ENCODE results near the gene CD200R1. TPM values are rescaled to one million over a fixed set of nuclear protein-coding genes. Genes with fewer than 3 reads are reported as not detected.

Gene CD200R1
- total and polyA plus RNA-seq, 9 of the 15 experiments (the other 6 are each of a cell fraction or from before 2014, with no cell fraction given) = 0.04 to 0.23 (median 0.09) TPM; not detected in 5

Other genes starting within 250 kb of the CD200R1 start
- gene CD200R1L, start 128.2 kb downstream of the CD200R1 start, total RNA-seq (2014; rRNA removed) = not detected in 2 replicates
- not detected in 2 replicates for gene CD200R1L, start 128.2 kb downstream of the CD200R1 start, total RNA-seq (2014; rRNA removed; fragmentation: Illumina TruSeq; extraction: Trizol)
- gene CD200R1L, start 128.2 kb downstream of the CD200R1 start, total RNA-seq (2015; rRNA removed; fragmentation: Illumina TruSeq; extraction: Trizol) = not detected in 2 replicates
- gene CD200R1L, start 128.2 kb downstream of the CD200R1 start, total RNA-seq (2021) = not detected in 2 replicates
- gene CD200R1L, start 128.2 kb downstream of the CD200R1 start, polyA plus RNA-seq (2011; rRNA removed) = not detected in 2 replicates
- not detected in 2 replicates for gene CD200R1L, start 128.2 kb downstream of the CD200R1 start, polyA plus RNA-seq (2014; fragmentation: Illumina TruSeq; extraction: Trizol)
- not detected for gene CD200R1L, start 128.2 kb downstream of the CD200R1 start, polyA plus RNA-seq (2014; fragmentation: Nextera tagmentation; extraction: Ambion mirVana)
- gene CD200R1L, start 128.2 kb downstream of the CD200R1 start, polyA plus RNA-seq (2014; rRNA removed) = not detected in 2 replicates
- gene GTPBP8, start 15.9 kb upstream of the CD200R1 start, total RNA-seq (2014; rRNA removed) = 26.5 and 30.7 TPM in 2 replicates
- gene GTPBP8, start 15.9 kb upstream of the CD200R1 start, total RNA-seq (2014; rRNA removed; fragmentation: Illumina TruSeq; extraction: Trizol) = 17.7 and 18.4 TPM in 2 replicates
- 18.8 and 20.8 TPM in 2 replicates for gene GTPBP8, start 15.9 kb upstream of the CD200R1 start, total RNA-seq (2015; rRNA removed; fragmentation: Illumina TruSeq; extraction: Trizol)
- 20.7 and 21.1 TPM in 2 replicates for gene GTPBP8, start 15.9 kb upstream of the CD200R1 start, total RNA-seq (2021)
- gene GTPBP8, start 15.9 kb upstream of the CD200R1 start, polyA plus RNA-seq (2011; rRNA removed) = 13.7 and 14.0 TPM in 2 replicates
- 17.0 and 18.8 TPM in 2 replicates for gene GTPBP8, start 15.9 kb upstream of the CD200R1 start, polyA plus RNA-seq (2014; fragmentation: Illumina TruSeq; extraction: Trizol)
- gene GTPBP8, start 15.9 kb upstream of the CD200R1 start, polyA plus RNA-seq (2014; fragmentation: Nextera tagmentation; extraction: Ambion mirVana) = 10 to 100 TPM; 27.4 to 33.3 TPM
- 24.4 and 27.5 TPM in 2 replicates for gene GTPBP8, start 15.9 kb upstream of the CD200R1 start, polyA plus RNA-seq (2014; rRNA removed)
- gene BOC, start 236.5 kb upstream of the CD200R1 start, total RNA-seq (2014; rRNA removed) = not detected in 2 replicates
- not detected in 2 replicates for gene BOC, start 236.5 kb upstream of the CD200R1 start, total RNA-seq (2014; rRNA removed; fragmentation: Illumina TruSeq; extraction: Trizol)
- gene BOC, start 236.5 kb upstream of the CD200R1 start, total RNA-seq (2015; rRNA removed; fragmentation: Illumina TruSeq; extraction: Trizol) = not detected in 2 replicates
- not detected in 2 replicates for gene BOC, start 236.5 kb upstream of the CD200R1 start, total RNA-seq (2021)
- not detected in 2 replicates for gene BOC, start 236.5 kb upstream of the CD200R1 start, polyA plus RNA-seq (2011; rRNA removed)
- gene BOC, start 236.5 kb upstream of the CD200R1 start, polyA plus RNA-seq (2014; fragmentation: Illumina TruSeq; extraction: Trizol) = not detected in 2 replicates
- gene BOC, start 236.5 kb upstream of the CD200R1 start, polyA plus RNA-seq (2014; fragmentation: Nextera tagmentation; extraction: Ambion mirVana) = not detected
- not detected in 2 replicates for gene BOC, start 236.5 kb upstream of the CD200R1 start, polyA plus RNA-seq (2014; rRNA removed)

Data from K562 (cell line).